MCF 10A (cell line): ENCODE measurements around the gene COL23A1. TPM values are rescaled to one million over a fixed set of nuclear protein-coding genes. Genes with fewer than 3 reads are reported as not detected.
A peak's percentile ranks its signal among the peaks of the same experiment; 100 is the strongest.

Source experiments
- BruUV-seq: library from RNA; stranded (reverse); fragments of 400-500 nt; replicated peaks from 2 replicates; lab custom pipeline; 2021; lab: Mats Ljungman, UMichigan
- CTCF ChIA-PET: fragments of 300-600 bp; sonication (Branson Sonifier 250); formaldehyde crosslinking; extraction: SDS; loops from one replicate; lab custom pipeline; 2021; ENCODE audit warnings: antibody characterized with exemption, inconsistent platforms; lab: Yijun Ruan, JAX
- POLR2A ChIA-PET: fragments of 300-600, 350-650 bp; sonication (Branson Sonifier 250); formaldehyde crosslinking; extraction: SDS; loops from one replicate; lab custom pipeline; 2020; ENCODE audit warnings: antibody characterized with exemption, inconsistent platforms; lab: Yijun Ruan, JAX
- DNase-seq: peaks from one replicate; pipeline ENCODE4 v3.0.0-alpha.2; 2018; ENCODE audit not compliant: unreplicated experiment
- H3K27ac Mint-ChIP-seq: one replicate; pipeline ENCODE4 v1.8.0; 2022; ENCODE audit warnings: mild to moderate bottlenecking, low read depth, mixed read lengths; ENCODE audit not compliant: unreplicated experiment
- H3K27me3 Mint-ChIP-seq: one replicate; pipeline ENCODE4 v1.8.0; 2022; ENCODE audit warnings: mixed read lengths; ENCODE audit not compliant: insufficient read depth, unreplicated experiment
- H3K36me3 Mint-ChIP-seq: one replicate; pipeline ENCODE4 v1.8.0; 2022; ENCODE audit warnings: mild to moderate bottlenecking, moderate library complexity, mixed read lengths; ENCODE audit not compliant: insufficient read depth, unreplicated experiment
- H3K4me1 Mint-ChIP-seq: one replicate; pipeline ENCODE4 v1.8.0; 2022; ENCODE audit warnings: mixed read lengths; ENCODE audit not compliant: insufficient read depth, unreplicated experiment
- H3K4me3 Mint-ChIP-seq: one replicate; pipeline ENCODE4 v1.8.0; 2022; ENCODE audit warnings: mild to moderate bottlenecking, moderate library complexity, mixed read lengths; ENCODE audit not compliant: unreplicated experiment
- H3K9me3 Mint-ChIP-seq: one replicate; pipeline ENCODE4 v1.8.0; 2022; ENCODE audit warnings: mixed read lengths; ENCODE audit not compliant: unreplicated experiment
- intact Hi-C: fragments of 100-400 bp; cut with micrococcal nuclease; formaldehyde crosslinking; loops from 2 replicates; pipeline ENCODE4 v1.14.1; 2022
- total RNA-seq: library from RNA; stranded (reverse); gene quantifications from 2 replicates; pipeline ENCODE4 v1.2.3, GENCODE V29; 2022
- TF ChIP-seq, protein P1 (sequence below): fragments of 200-600 bp; IDR thresholded peaks from one replicate; pipeline ENCODE4 v1.8.0; 2022; ENCODE audit warnings: antibody characterized with exemption, mild to moderate bottlenecking; ENCODE audit not compliant: unreplicated experiment

Gene COL23A1
- total RNA-seq, 1 experiment from 2014 or later = not detected

DNA sequence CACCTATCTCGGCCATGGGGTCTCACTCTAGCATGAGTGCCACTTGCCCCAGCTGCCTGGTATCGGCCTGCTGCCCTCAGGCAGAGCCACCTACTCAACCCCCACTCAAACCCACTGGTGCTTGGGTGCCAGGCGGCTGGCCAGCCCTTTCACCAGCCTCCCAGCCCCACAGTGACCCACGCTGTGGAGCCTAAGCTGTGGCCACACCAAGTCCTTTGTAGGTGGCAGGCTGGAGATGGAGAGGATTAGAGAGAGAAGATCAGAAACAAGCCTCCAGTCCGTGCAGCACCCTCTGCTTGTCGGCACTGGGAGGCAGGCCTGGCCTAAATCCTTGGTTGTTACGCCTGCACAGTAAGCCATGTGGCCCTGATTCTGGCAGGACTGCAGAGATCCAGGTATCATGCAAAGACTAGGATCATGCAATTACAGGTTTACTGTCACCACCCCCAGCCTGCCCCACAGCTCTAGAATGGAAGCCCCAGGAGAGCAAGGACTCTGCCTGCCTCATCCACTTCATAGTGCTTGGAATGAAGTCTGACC lies 171.7 kb downstream of the COL23A1 start:
- H3K9me3 Mint-ChIP-seq = no peaks in the 10 kb centered on the region
- no peak for DNase-seq
- no peak overlapping the region for H3K27ac Mint-ChIP-seq
- H3K36me3 Mint-ChIP-seq = no peaks in the 10 kb centered on the region
- TF ChIP-seq, protein P1, sequence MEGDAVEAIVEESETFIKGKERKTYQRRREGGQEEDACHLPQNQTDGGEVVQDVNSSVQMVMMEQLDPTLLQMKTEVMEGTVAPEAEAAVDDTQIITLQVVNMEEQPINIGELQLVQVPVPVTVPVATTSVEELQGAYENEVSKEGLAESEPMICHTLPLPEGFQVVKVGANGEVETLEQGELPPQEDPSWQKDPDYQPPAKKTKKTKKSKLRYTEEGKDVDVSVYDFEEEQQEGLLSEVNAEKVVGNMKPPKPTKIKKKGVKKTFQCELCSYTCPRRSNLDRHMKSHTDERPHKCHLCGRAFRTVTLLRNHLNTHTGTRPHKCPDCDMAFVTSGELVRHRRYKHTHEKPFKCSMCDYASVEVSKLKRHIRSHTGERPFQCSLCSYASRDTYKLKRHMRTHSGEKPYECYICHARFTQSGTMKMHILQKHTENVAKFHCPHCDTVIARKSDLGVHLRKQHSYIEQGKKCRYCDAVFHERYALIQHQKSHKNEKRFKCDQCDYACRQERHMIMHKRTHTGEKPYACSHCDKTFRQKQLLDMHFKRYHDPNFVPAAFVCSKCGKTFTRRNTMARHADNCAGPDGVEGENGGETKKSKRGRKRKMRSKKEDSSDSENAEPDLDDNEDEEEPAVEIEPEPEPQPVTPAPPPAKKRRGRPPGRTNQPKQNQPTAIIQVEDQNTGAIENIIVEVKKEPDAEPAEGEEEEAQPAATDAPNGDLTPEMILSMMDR = no peak
- H3K4me3 Mint-ChIP-seq = no peak overlapping the region
- POLR2A ChIA-PET = interaction anchor here (1.1 kb wide), 1 partner anchor 128 kb away, joined by 3 read pairs; no protein-coding TSS in a partner anchor
- peaks cover 7% of the 10 kb centered on the region for H3K4me1 Mint-ChIP-seq
- intact Hi-C loops = no loop called here
- peaks cover 7% of the 10 kb centered on the region for H3K27me3 Mint-ChIP-seq
- no TSS peak for BruUV-seq
- CTCF ChIA-PET = interaction anchor here (0.7 kb wide), 1 partner anchor 77 kb away, joined by 3 read pairs; no protein-coding TSS in a partner anchor

DNA sequence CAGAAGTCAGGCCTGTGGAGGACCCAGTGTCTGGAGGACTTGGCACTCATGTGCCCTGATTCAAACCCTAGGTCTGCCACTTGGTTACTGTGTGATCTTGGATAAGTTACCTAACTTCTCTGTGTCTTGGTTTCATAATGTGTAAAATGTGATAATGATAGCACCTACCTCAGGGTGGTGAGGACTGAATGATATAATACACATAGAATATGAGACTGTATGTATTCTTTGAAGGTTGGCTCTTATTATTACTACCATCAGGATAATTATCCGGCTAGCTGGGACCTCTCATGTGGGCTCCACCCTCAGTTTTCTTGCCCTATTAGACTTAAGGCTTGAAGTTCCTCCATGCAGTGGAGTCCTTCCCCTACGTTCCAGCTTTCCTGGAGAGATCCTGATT lies 172.2 kb downstream of the COL23A1 start:
- Mint-ChIP-seq H3K27me3 (peaks cover 13% of the 10 kb centered on the region), H3K9me3 (no peaks in the 10 kb centered on the region), H3K36me3 (no peaks in the 10 kb centered on the region), H3K4me1 (peaks cover 7% of the 10 kb centered on the region), H3K4me3 (no peak overlapping the region), H3K27ac (no peak overlapping the region)
- intact Hi-C loops = no loop called here
- no TSS peak for BruUV-seq
- TF ChIP-seq, protein P1 = no peak
- ChIA-PET POLR2A (interaction anchor here (1.1 kb wide), 1 partner anchor 128 kb away, joined by 3 read pairs; no protein-coding TSS in a partner anchor), CTCF (interaction anchor here (0.7 kb wide), 1 partner anchor 78 kb away, joined by 3 read pairs; no protein-coding TSS in a partner anchor)
- DNase-seq = no peak

DNA sequence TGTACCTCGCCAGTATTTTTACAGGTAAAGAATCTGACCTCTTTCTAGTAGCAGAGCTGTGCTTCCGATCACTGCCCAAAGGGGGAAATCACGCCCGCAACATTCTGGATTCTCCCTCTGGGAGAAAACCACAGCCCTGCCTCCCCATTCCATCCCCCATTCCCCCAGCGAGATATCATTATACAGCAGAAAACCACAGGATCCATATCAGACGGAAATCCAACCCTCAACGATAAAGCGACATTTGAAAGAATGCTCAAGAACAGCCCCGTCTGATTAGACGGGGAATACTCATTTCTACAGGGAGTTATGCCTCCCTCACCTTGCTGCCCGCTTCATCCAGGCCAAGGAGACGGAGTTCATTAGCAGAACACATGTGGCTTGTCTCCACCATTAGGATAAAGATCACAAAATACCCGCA lies 172.8 kb downstream of the COL23A1 start:
- BruUV-seq = no TSS peak
- H3K4me3 Mint-ChIP-seq = no peak overlapping the region
- DNase-seq = no peak
- H3K27ac Mint-ChIP-seq = peak overlapping the region; percentile 7
- CTCF ChIA-PET = no interaction called here
- POLR2A ChIA-PET = interaction anchor here (0.9 to 1.1 kb wide), 3 partner anchors 12 to 129 kb away, joined by 3 to 4 read pairs (median 4); no protein-coding TSS in a partner anchor
- peaks cover 7% of the 10 kb centered on the region for H3K4me1 Mint-ChIP-seq
- intact Hi-C loops = no loop called here
- H3K27me3 Mint-ChIP-seq = peaks cover 19% of the 10 kb centered on the region
- H3K36me3 Mint-ChIP-seq = no peaks in the 10 kb centered on the region
- no peaks in the 10 kb centered on the region for H3K9me3 Mint-ChIP-seq
- TF ChIP-seq, protein P1 = no peak

DNA sequence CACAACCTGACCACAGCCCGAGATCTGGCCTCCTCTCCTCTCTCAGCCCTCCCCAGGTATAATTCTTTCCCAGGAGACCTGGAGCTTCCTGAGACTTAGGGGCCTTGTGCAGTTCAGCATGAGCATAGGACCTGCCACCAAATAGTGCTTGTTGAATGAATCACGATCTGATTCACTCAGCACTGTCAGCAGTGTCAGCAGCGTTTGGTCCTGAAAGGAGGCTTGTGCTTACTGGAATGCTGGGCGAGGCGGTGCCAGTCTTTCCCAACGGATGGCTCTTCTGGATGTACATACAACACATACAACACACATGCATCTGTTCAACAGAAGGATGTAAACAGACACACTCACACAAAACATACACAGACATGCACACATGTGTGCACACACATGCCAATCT lies 173.3 kb downstream of the COL23A1 start:
- peak; percentile 44 for DNase-seq
- H3K27me3 Mint-ChIP-seq = peaks cover 24% of the 10 kb centered on the region
- no peaks in the 10 kb centered on the region for H3K9me3 Mint-ChIP-seq
- ChIA-PET CTCF (interaction anchor here (0.6 kb wide), 1 partner anchor 138 kb away, joined by 3 read pairs; no protein-coding TSS in a partner anchor), POLR2A (interaction anchor here (0.6 to 1.0 kb wide), 3 partner anchors 12 to 129 kb away, joined by 4 read pairs; no protein-coding TSS in a partner anchor)
- H3K36me3 Mint-ChIP-seq = no peaks in the 10 kb centered on the region
- intact Hi-C loops = no loop called here
- peaks cover 7% of the 10 kb centered on the region for H3K4me1 Mint-ChIP-seq
- no peak overlapping the region for H3K4me3 Mint-ChIP-seq
- no TSS peak for BruUV-seq
- TF ChIP-seq, protein P1 = no peak
- H3K27ac Mint-ChIP-seq = peak overlapping the region; percentile 7
